Measurements from ENCODE around the gene FAM222A. TPM values are rescaled to one million over a fixed set of nuclear protein-coding genes. Genes with fewer than 3 reads are reported as not detected.

The FAM222A gene
- total RNA-seq, 4 donors from 2014 or later: 0.54 to 3.7 (median 0.92) TPM

- no peak for TF ChIP-seq EP300 (IDR thresholded peaks at IDR 0.05)
- TF ChIP-seq POLR2AphosphoS5 (IDR thresholded peaks at IDR 0.05): peak; percentile 74
- TF ChIP-seq POLR2A (IDR thresholded peaks at IDR 0.05): no peak
- no peak overlapping the region for H3K4me3 ChIP-seq
- peak; percentile 78 for ATAC-seq
- H3K27ac ChIP-seq: peak overlapping the region in 3 of 4 donors; percentile 24 to 70 (median 46)
- no peaks in the 10 kb centered on the region for H3K36me3 ChIP-seq
- no peaks in the 10 kb centered on the region for H3K9me3 ChIP-seq
- WGBS, 2 donors (ENCODE audit: low coverage in 1 of 2): 56% methylated on average over 4 of the region's 13 CpGs; no CpG with 5 or more reads in 1 of the 2 donors
- H3K4me1 ChIP-seq: peaks cover 0 to 71% (median 10%) of the 10 kb centered on the region in 3 donors
- H3K27me3 ChIP-seq: peaks cover 6% of the 10 kb centered on the region
Observed at GRCh38 chr12:109723311-109723881, 9.8 kb downstream of the FAM222A start.

GRCh38 chr12:109724321-109724892, 10.8 kb downstream of the FAM222A start:
- peaks cover 0 to 63% (median 10%) of the 10 kb centered on the region in 3 donors for H3K4me1 ChIP-seq
- H3K27ac ChIP-seq: peak overlapping the region in 3 of 4 donors; percentile 24 to 46 (median 31)
- no peaks in the 10 kb centered on the region for H3K36me3 ChIP-seq
- TF ChIP-seq CTCF (IDR thresholded peaks at IDR 0.05): no peak
- H3K4me3 ChIP-seq: no peak overlapping the region
- no peaks in the 10 kb centered on the region for H3K27me3 ChIP-seq
- no peak for ATAC-seq
- 83 to 96% methylated on average over 3 to 5 of the region's 14 CpGs for WGBS, 2 donors (ENCODE audit: low coverage in 1 of 2)
- no peaks in the 10 kb centered on the region for H3K9me3 ChIP-seq

- TF ChIP-seq POLR2A (IDR thresholded peaks at IDR 0.05): no peak
- TF ChIP-seq EP300 (IDR thresholded peaks at IDR 0.05): no peak
- TF ChIP-seq CTCF (IDR thresholded peaks at IDR 0.05): no peak
- TF ChIP-seq POLR2AphosphoS5 (IDR thresholded peaks at IDR 0.05): no peak
- H3K27me3 ChIP-seq: no peaks in the 10 kb centered on the region
- H3K36me3 ChIP-seq: no peaks in the 10 kb centered on the region
- H3K4me3 ChIP-seq: no peak overlapping the region
- H3K4me1 ChIP-seq: peaks cover 0 to 55% (median 7%) of the 10 kb centered on the region in 3 donors
- ATAC-seq: no peak
- 9 to 42% methylated on average over 5 to 9 of the region's 24 CpGs for WGBS, 2 donors (ENCODE audit: low coverage in 1 of 2)
- peak overlapping the region in 3 of 4 donors; percentile 33 to 66 (median 54) for H3K27ac ChIP-seq
- no peaks in the 10 kb centered on the region for H3K9me3 ChIP-seq
Observed at GRCh38 chr12:109725321-109726105, 11.9 kb downstream of the FAM222A start.

- TF ChIP-seq POLR2A (IDR thresholded peaks at IDR 0.05) (no peak), CTCF (IDR thresholded peaks at IDR 0.05) (no peak), EP300 (IDR thresholded peaks at IDR 0.05) (no peak), POLR2AphosphoS5 (IDR thresholded peaks at IDR 0.05) (no peak)
- no peak for ATAC-seq
- no peak overlapping the region for H3K4me3 ChIP-seq
- H3K27me3 ChIP-seq: no peaks in the 10 kb centered on the region
- H3K36me3 ChIP-seq: no peaks in the 10 kb centered on the region
- no peaks in the 10 kb centered on the region for H3K9me3 ChIP-seq
- peak overlapping the region in 3 of 4 donors; percentile 20 to 66 (median 54) for H3K27ac ChIP-seq
- WGBS, 2 donors (ENCODE audit: low coverage in 1 of 2): 71 to 100% methylated on average over 1 of the region's 1 CpG
- H3K4me1 ChIP-seq: peaks cover 0 to 49% (median 7%) of the 10 kb centered on the region in 3 donors
Observed at GRCh38 chr12:109726106-109726497, 12.5 kb downstream of the FAM222A start.

- Histone ChIP-seq H3K4me3 (no peak overlapping the region), H3K27ac (peak overlapping the region in 3 of 4 donors; percentile 20 to 66 (median 54)), H3K9me3 (no peaks in the 10 kb centered on the region), H3K36me3 (no peaks in the 10 kb centered on the region), H3K27me3 (no peaks in the 10 kb centered on the region), H3K4me1 (peaks cover 0 to 45% (median 7%) of the 10 kb centered on the region in 3 donors)
- TF ChIP-seq CTCF (IDR thresholded peaks at IDR 0.05) (no peak), POLR2AphosphoS5 (IDR thresholded peaks at IDR 0.05) (no peak), EP300 (IDR thresholded peaks at IDR 0.05) (no peak), POLR2A (IDR thresholded peaks at IDR 0.05) (no peak)
- WGBS, 2 donors (ENCODE audit: low coverage in 1 of 2): 87% methylated on average over 3 of the region's 12 CpGs; no CpG with 5 or more reads in 1 of the 2 donors
- ATAC-seq: no peak
Observed at GRCh38 chr12:109726511-109727038, 12.9 kb downstream of the FAM222A start.

Data from gastroesophageal sphincter (tissue), 4 donors.